ENCODE results near the gene CLMN. TPM values are rescaled to one million over a fixed set of nuclear protein-coding genes. Genes with fewer than 3 reads are reported as not detected.

The CLMN gene
- total RNA-seq, 1 experiment from 2014 or later = 8.6 TPM

GRCh38 chr14:95346266-95346665, 26.6 kb upstream of the CLMN start:
- BruUV-seq (replicated peaks) = no TSS peak
- intact Hi-C loops (cut with micrococcal nuclease; ENCODE audit: unreplicated experiment) = no loop called here
- no peak for TF ChIP-seq CTCF (conservative IDR thresholded peaks at IDR 0.05; ENCODE audit: low read depth, low read length)
- TF ChIP-seq EZH2 (IDR thresholded peaks at IDR 0.05; ENCODE audit: borderline replicate concordance, low read depth, low read length, poor library complexity, severe bottlenecking) = no peak
- ChIA-PET CTCF (no interaction called here), POLR2A (ENCODE audit: low non-redundant PET) (no interaction called here)
- no peaks in the 10 kb centered on the region for H3K4me1 ChIP-seq (ENCODE audit: insufficient read depth, low read length, poor library complexity, severe bottlenecking)
- H3K4me3 ChIP-seq (ENCODE audit: low read depth, low read length, poor library complexity, severe bottlenecking) = no peak overlapping the region
- no peaks in the 10 kb centered on the region for H3K36me3 ChIP-seq (ENCODE audit: insufficient read depth, low read length, poor library complexity, severe bottlenecking)
- DNase-seq (ENCODE audit: low spot score) = no peak
- no peak overlapping the region for H3K27ac ChIP-seq (ENCODE audit: low read depth, low read length, poor library complexity, severe bottlenecking)
- H3K27me3 ChIP-seq (replicated peaks; ENCODE audit: insufficient read depth, low read depth, low read length, poor library complexity) = no peaks in the 10 kb centered on the region
- H3K9me3 ChIP-seq (ENCODE audit: low read depth, low read length, poor library complexity, severe bottlenecking) = no peaks in the 10 kb centered on the region

- no peaks in the 10 kb centered on the region for H3K27me3 ChIP-seq (replicated peaks; ENCODE audit: insufficient read depth, low read depth, low read length, poor library complexity)
- intact Hi-C loops (cut with micrococcal nuclease; ENCODE audit: unreplicated experiment) = no loop called here
- no peaks in the 10 kb centered on the region for H3K36me3 ChIP-seq (ENCODE audit: insufficient read depth, low read length, poor library complexity, severe bottlenecking)
- no peaks in the 10 kb centered on the region for H3K9me3 ChIP-seq (ENCODE audit: low read depth, low read length, poor library complexity, severe bottlenecking)
- CTCF ChIA-PET = no interaction called here
- TF ChIP-seq EZH2 (IDR thresholded peaks at IDR 0.05; ENCODE audit: borderline replicate concordance, low read depth, low read length, poor library complexity, severe bottlenecking) (no peak), CTCF (conservative IDR thresholded peaks at IDR 0.05; ENCODE audit: low read depth, low read length) (no peak)
- POLR2A ChIA-PET (ENCODE audit: low non-redundant PET) = no interaction called here
- H3K4me3 ChIP-seq (ENCODE audit: low read depth, low read length, poor library complexity, severe bottlenecking) = no peak overlapping the region
- no peak overlapping the region for H3K27ac ChIP-seq (ENCODE audit: low read depth, low read length, poor library complexity, severe bottlenecking)
- no peak for DNase-seq (ENCODE audit: low spot score)
- no TSS peak for BruUV-seq (replicated peaks)
- no peaks in the 10 kb centered on the region for H3K4me1 ChIP-seq (ENCODE audit: insufficient read depth, low read length, poor library complexity, severe bottlenecking)
Measured at GRCh38 chr14:95345032-95345431, 25.3 kb upstream of the CLMN start.

GRCh38 chr14:95344536-95344935, 24.8 kb upstream of the CLMN start:
- Histone ChIP-seq H3K9me3 (ENCODE audit: low read depth, low read length, poor library complexity, severe bottlenecking) (no peaks in the 10 kb centered on the region), H3K27me3 (replicated peaks; ENCODE audit: insufficient read depth, low read depth, low read length, poor library complexity) (no peaks in the 10 kb centered on the region), H3K4me1 (ENCODE audit: insufficient read depth, low read length, poor library complexity, severe bottlenecking) (no peaks in the 10 kb centered on the region), H3K27ac (ENCODE audit: low read depth, low read length, poor library complexity, severe bottlenecking) (no peak overlapping the region), H3K36me3 (ENCODE audit: insufficient read depth, low read length, poor library complexity, severe bottlenecking) (no peaks in the 10 kb centered on the region), H3K4me3 (ENCODE audit: low read depth, low read length, poor library complexity, severe bottlenecking) (no peak overlapping the region)
- intact Hi-C loops (cut with micrococcal nuclease; ENCODE audit: unreplicated experiment) = no loop called here
- no TSS peak for BruUV-seq (replicated peaks)
- ChIA-PET POLR2A (ENCODE audit: low non-redundant PET) (no interaction called here), CTCF (no interaction called here)
- TF ChIP-seq CTCF (conservative IDR thresholded peaks at IDR 0.05; ENCODE audit: low read depth, low read length) (no peak), EZH2 (IDR thresholded peaks at IDR 0.05; ENCODE audit: borderline replicate concordance, low read depth, low read length, poor library complexity, severe bottlenecking) (no peak)
- DNase-seq (ENCODE audit: low spot score) = no peak
